Natural killer cell (primary cell): Measurements from ENCODE around the gene HHIP. TPM values are rescaled to one million over a fixed set of nuclear protein-coding genes. Genes with fewer than 3 reads are reported as not detected.

Experiments
- ATAC-seq, 3 donors: fragments of 150-1000 bp in 2 of 3; fragments of 200-7000 bp in 1 of 3; cut with Tn5 transposase; 1 replicate in 1 of 3; 2 replicates in 2 of 3; pipeline ENCODE4 v1.10.0; 2021; ENCODE audit warnings: mild to moderate bottlenecking in 2 of 3, moderate library complexity in 2 of 3
- DNase-seq, 2 donors: peaks; one replicate each; pipeline versions ENCODE4 v3.0.0 to v3.0.0-alpha.2; 2013 to 2021; ENCODE audit warnings: mixed read lengths in 1 of 2
- H3K27ac ChIP-seq: one replicate; pipeline ENCODE4 v1.5.1; 2013; ENCODE audit warnings: mild to moderate bottlenecking, low read length
- H3K27me3 ChIP-seq: one replicate; pipeline ENCODE4 v1.6.1; 2013; ENCODE audit warnings: low read length; ENCODE audit not compliant: control insufficient read depth, insufficient read depth
- H3K36me3 ChIP-seq: one replicate; pipeline ENCODE4 v1.6.1; 2013; ENCODE audit warnings: low read length; ENCODE audit not compliant: control insufficient read depth, insufficient read depth
- H3K4me1 ChIP-seq: one replicate; pipeline ENCODE4 v1.6.1; 2013; ENCODE audit warnings: low read length; ENCODE audit not compliant: control insufficient read depth, insufficient read depth
- H3K4me3 ChIP-seq: one replicate; pipeline ENCODE4 v1.5.1; 2013; ENCODE audit warnings: low read length
- H3K9me3 ChIP-seq: one replicate; pipeline ENCODE4 v1.6.1; 2013; ENCODE audit warnings: low read length; ENCODE audit not compliant: control insufficient read depth, insufficient read depth
- H3K27ac Mint-ChIP-seq, 2 donors: one replicate each; pipeline ENCODE4 v1.8.0; 2022; ENCODE audit warnings: mild to moderate bottlenecking in 2 of 2, mixed read lengths in 2 of 2, moderate library complexity in 1 of 2
- H3K27me3 Mint-ChIP-seq, 2 donors: one replicate each; pipeline ENCODE4 v1.8.0; 2022; ENCODE audit warnings: low read depth in 2 of 2, mixed read lengths in 2 of 2
- H3K36me3 Mint-ChIP-seq: one replicate; pipeline ENCODE4 v1.8.0; 2022; ENCODE audit warnings: mixed read lengths
- H3K4me1 Mint-ChIP-seq, 2 donors: one replicate each; pipeline ENCODE4 v1.8.0; 2022; ENCODE audit warnings: mixed read lengths in 2 of 2
- H3K4me3 Mint-ChIP-seq: one replicate; pipeline ENCODE4 v1.8.0; 2022; ENCODE audit warnings: mild to moderate bottlenecking, moderate library complexity, mixed read lengths
- H3K9me3 Mint-ChIP-seq, 2 donors: one replicate each; pipeline ENCODE4 v1.8.0; 2022; ENCODE audit warnings: mixed read lengths in 2 of 2
- WGBS: methylation state at CpG from one replicate; pipeline ENCODE4 v1.1.7; 2013; ENCODE audit warnings: missing lambda C conversion rate; ENCODE audit not compliant: insufficient coverage; 5-methylcytosine and 5-hydroxymethylcytosine counted together
- intact Hi-C: fragments of 100-400 bp; cut with micrococcal nuclease; formaldehyde crosslinking; loops from one replicate; pipeline ENCODE4 v1.14.2; 2022
- total RNA-seq, 4 donors: library from RNA; stranded (reverse); fragments of 120-200 nt in 1 of 4; gene quantifications; one replicate each; pipeline versions ENCODE4 v1.2.3 to v1.2.4, GENCODE V29; 2013 to 2022
- TF ChIP-seq, protein P1 (sequence below): fragments of 200-600 bp; IDR thresholded peaks from one replicate; pipeline ENCODE4 v1.8.0; 2022; ENCODE audit warnings: antibody characterized with exemption

Gene HHIP
- total RNA-seq, 3 donors from 2014 or later (not counting 1 experiment from before 2014, with no cell fraction given), result not detected

DNA sequence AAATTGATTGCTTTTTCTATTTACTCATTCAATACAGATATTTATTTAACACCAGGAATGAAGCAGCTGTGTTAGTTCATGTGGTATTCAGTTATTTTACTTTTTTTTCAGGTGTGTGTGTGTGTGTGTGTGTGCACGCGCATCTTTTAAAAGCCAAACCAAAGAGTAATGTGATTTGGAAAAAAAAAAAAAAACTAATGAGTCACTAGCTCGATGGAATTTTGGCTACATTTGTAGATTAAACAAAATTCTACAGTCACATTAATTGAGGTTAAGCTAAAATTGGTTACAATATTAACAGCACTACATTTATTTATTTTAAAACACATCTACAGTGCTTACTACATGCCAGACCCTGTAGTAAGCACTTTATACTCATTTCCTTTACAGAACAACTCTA, 66.8 kb downstream of the HHIP start:
- Mint-ChIP-seq H3K27me3 (no peaks in the 10 kb centered on the region), H3K27ac (no peak overlapping the region), H3K4me3 (no peak overlapping the region), H3K4me1 (no peaks in the 10 kb centered on the region), H3K36me3 (no peaks in the 10 kb centered on the region), H3K9me3 (no peaks in the 10 kb centered on the region)
- Histone ChIP-seq H3K9me3 (no peaks in the 10 kb centered on the region), H3K4me3 (no peak overlapping the region), H3K4me1 (no peaks in the 10 kb centered on the region), H3K27me3 (no peaks in the 10 kb centered on the region), H3K27ac (no peak overlapping the region), H3K36me3 (no peaks in the 10 kb centered on the region)
- ATAC-seq (no peak), DNase-seq (no peak)
- 100% methylated on average over 2 of the region's 3 CpGs for WGBS
- TF ChIP-seq, protein P1, sequence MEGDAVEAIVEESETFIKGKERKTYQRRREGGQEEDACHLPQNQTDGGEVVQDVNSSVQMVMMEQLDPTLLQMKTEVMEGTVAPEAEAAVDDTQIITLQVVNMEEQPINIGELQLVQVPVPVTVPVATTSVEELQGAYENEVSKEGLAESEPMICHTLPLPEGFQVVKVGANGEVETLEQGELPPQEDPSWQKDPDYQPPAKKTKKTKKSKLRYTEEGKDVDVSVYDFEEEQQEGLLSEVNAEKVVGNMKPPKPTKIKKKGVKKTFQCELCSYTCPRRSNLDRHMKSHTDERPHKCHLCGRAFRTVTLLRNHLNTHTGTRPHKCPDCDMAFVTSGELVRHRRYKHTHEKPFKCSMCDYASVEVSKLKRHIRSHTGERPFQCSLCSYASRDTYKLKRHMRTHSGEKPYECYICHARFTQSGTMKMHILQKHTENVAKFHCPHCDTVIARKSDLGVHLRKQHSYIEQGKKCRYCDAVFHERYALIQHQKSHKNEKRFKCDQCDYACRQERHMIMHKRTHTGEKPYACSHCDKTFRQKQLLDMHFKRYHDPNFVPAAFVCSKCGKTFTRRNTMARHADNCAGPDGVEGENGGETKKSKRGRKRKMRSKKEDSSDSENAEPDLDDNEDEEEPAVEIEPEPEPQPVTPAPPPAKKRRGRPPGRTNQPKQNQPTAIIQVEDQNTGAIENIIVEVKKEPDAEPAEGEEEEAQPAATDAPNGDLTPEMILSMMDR, result no peak
- intact Hi-C loops, result no loop called here

DNA sequence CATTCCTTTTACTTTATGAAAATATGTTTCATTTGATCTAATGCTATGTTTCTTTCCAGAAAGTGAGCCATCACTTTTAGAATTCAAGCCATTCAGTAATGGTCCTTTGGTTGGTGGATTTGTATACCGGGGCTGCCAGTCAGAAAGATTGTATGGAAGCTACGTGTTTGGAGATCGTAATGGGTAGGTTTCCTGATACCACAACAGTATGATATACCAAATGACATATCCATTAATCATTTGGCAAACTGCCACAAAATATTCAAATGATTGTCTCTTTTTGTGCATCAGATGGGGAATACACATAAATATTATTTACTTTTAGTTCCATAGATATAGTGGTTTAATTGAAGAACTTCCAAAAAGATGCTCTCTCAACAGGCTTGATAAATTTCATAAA, 68.2 kb downstream of the HHIP start:
- no peaks in the 10 kb centered on the region for H3K36me3 ChIP-seq
- no peaks in the 10 kb centered on the region for H3K27me3 ChIP-seq
- Mint-ChIP-seq H3K36me3 (no peaks in the 10 kb centered on the region), H3K27me3 (no peaks in the 10 kb centered on the region), H3K27ac (no peak overlapping the region), H3K4me1 (no peaks in the 10 kb centered on the region), H3K9me3 (no peaks in the 10 kb centered on the region), H3K4me3 (no peak overlapping the region)
- intact Hi-C loops, result no loop called here
- no peak overlapping the region for H3K27ac ChIP-seq
- 86% methylated on average over 3 of the region's 3 CpGs for WGBS
- no peak for DNase-seq
- TF ChIP-seq, protein P1, result no peak
- H3K4me3 ChIP-seq, result no peak overlapping the region
- H3K9me3 ChIP-seq, result no peaks in the 10 kb centered on the region
- ATAC-seq, result no peak
- H3K4me1 ChIP-seq, result no peaks in the 10 kb centered on the region

DNA sequence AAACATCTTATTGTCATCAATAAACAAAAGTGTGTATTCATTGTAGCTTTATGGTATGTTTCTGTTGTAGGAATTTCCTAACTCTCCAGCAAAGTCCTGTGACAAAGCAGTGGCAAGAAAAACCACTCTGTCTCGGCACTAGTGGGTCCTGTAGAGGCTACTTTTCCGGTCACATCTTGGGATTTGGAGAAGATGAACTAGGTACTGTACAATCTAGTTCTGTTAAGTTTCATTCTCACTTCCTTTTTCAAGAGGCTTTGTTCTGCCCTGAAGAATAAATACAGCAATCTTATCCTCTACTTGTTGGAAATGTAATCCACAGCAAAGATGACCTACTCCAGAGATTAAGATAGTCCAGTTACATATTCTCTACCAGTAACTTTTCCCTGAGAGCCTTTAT, 69.3 kb downstream of the HHIP start:
- no peak overlapping the region for H3K27ac ChIP-seq
- ATAC-seq, result no peak
- 33% methylated on average over 1 of the region's 2 CpGs for WGBS
- Mint-ChIP-seq H3K36me3 (no peaks in the 10 kb centered on the region), H3K4me3 (no peak overlapping the region), H3K9me3 (no peaks in the 10 kb centered on the region), H3K27me3 (no peaks in the 10 kb centered on the region), H3K27ac (no peak overlapping the region), H3K4me1 (no peaks in the 10 kb centered on the region)
- H3K27me3 ChIP-seq, result no peaks in the 10 kb centered on the region
- no peaks in the 10 kb centered on the region for H3K9me3 ChIP-seq
- H3K36me3 ChIP-seq, result no peaks in the 10 kb centered on the region
- no peak overlapping the region for H3K4me3 ChIP-seq
- TF ChIP-seq, protein P1, result no peak
- no peak for DNase-seq
- H3K4me1 ChIP-seq, result no peaks in the 10 kb centered on the region
- intact Hi-C loops, result no loop called here

DNA sequence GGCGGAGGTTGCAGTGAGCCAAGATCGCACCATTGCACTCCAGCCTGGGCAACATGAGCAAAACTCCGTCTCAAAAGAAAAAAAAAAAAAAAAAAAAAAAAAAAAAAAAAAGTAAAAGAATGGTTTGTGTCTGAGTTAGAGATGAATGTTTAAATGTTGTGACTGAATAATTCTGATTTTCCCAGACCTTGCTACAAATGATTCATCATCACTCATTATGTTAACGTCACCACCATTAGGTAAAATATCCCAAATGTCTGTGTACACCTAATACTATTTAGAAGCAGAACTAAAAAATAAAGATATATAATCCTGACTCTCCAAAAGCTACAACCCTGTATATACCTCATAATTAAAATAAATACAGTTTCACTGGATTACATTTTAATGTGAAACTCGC, 70.8 kb downstream of the HHIP start:
- Histone ChIP-seq H3K9me3 (no peaks in the 10 kb centered on the region), H3K27me3 (no peaks in the 10 kb centered on the region), H3K4me3 (no peak overlapping the region), H3K4me1 (no peaks in the 10 kb centered on the region), H3K27ac (no peak overlapping the region), H3K36me3 (no peaks in the 10 kb centered on the region)
- no peak overlapping the region for H3K4me3 Mint-ChIP-seq
- H3K27ac Mint-ChIP-seq, result no peak overlapping the region
- DNase-seq (no peak), ATAC-seq (no peak)
- H3K27me3 Mint-ChIP-seq, result no peaks in the 10 kb centered on the region
- intact Hi-C loops, result no loop called here
- no peaks in the 10 kb centered on the region for H3K36me3 Mint-ChIP-seq
- H3K9me3 Mint-ChIP-seq, result no peaks in the 10 kb centered on the region
- 95% methylated on average over 3 of the region's 5 CpGs for WGBS
- no peaks in the 10 kb centered on the region for H3K4me1 Mint-ChIP-seq
- TF ChIP-seq, protein P1, result no peak
